ENCODE data around the gene TNK1.

GRCh38 chr17:7437369-7437863 lies 56.5 kb downstream of the TNK1 start:
- TF ChIP-seq POLR2A (IDR thresholded peaks at IDR 0.05; ENCODE audit: low read depth, low read length) (no peak), SPI1 (IDR thresholded peaks at IDR 0.05; ENCODE audit: low read depth, low read length) (no peak), POLR2AphosphoS5 (IDR thresholded peaks at IDR 0.05; ENCODE audit: low read depth, low read length) (no peak)

Measured in GM12891 (cell line).